AG04450 (cell line): ENCODE measurements around the gene AFF1. TPM values are rescaled to one million over a fixed set of nuclear protein-coding genes. Genes with fewer than 3 reads are reported as not detected.
A peak's percentile ranks its signal among the peaks of the same experiment; 100 is the strongest.

ENCODE experiments used
- CTCF ChIA-PET: fragments of 300-600, 350-600 bp; formaldehyde crosslinking; extraction: SDS; loops from one replicate; lab custom pipeline; 2022; ENCODE audit warnings: antibody characterized with exemption, inconsistent platforms; lab: Charles Lee
- POLR2A ChIA-PET: fragments of 350-600 bp; formaldehyde crosslinking; extraction: SDS; loops from one replicate; lab custom pipeline; 2021; ENCODE audit warnings: antibody characterized with exemption, inconsistent platforms; lab: Yijun Ruan, JAX
- DNase-seq: peaks from one replicate; pipeline ENCODE4 v3.0.0-alpha.2; 2011; ENCODE audit warnings: low read depth, low spot score
- H3K27ac ChIP-seq: one replicate; pipeline ENCODE4 v1.5.1; 2012; ENCODE audit warnings: low read depth, low read length, control low read depth
- H3K27me3 ChIP-seq: one replicate; pipeline ENCODE4 v1.6.0; 2012; ENCODE audit warnings: low read length; ENCODE audit not compliant: control insufficient read depth, insufficient read depth
- H3K4me3 ChIP-seq: 2 replicates; pipeline ENCODE4 v1.5.1; 2011; ENCODE audit warnings: mild to moderate bottlenecking, low read depth, low read length, control low read depth
- H3K9me3 ChIP-seq: 2 replicates; pipeline ENCODE4 v1.5.1; 2012; ENCODE audit warnings: low read length; ENCODE audit not compliant: control insufficient read depth, insufficient read depth
- polyA plus RNA-seq: library from polyadenylated mRNA; depleted of rRNA; stranded (reverse); fragments of >200 nt; gene quantifications from 2 replicates; pipeline ENCODE4 v1.2.3, GENCODE V29; 2011; rRNA removed
- TF ChIP-seq, protein P1 (sequence below): IDR thresholded peaks from 2 replicates; pipeline ENCODE4 v1.5.1; 2011; ENCODE audit warnings: low read depth, low read length, control low read depth, inconsistent platforms

The AFF1 gene
- polyA plus RNA-seq, 1 experiment, result 17.2 TPM

DNA sequence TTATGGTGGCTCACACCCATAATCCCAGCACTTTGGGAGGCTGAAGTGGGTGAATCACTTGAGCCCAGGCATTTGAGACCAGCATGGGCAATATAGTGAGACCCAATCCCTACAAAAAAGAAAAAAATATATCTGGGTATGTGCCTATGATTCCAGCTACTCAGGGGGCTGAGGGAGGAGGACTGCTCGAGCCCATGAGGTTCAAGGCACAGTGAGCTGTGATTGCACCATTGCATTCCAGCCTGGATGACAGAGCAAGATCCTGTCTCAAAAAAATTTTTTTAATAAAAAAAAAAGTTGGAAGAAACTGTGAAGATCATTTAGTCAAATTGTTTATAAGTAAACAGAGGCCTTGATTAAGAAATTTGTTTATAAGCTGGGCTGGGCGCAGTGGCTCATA lies 246.0 kb downstream of the AFF1 start:
- POLR2A ChIA-PET, result no interaction called here
- Histone ChIP-seq H3K27ac (no peak overlapping the region), H3K27me3 (no peaks in the 10 kb centered on the region), H3K9me3 (no peaks in the 10 kb centered on the region), H3K4me3 (no peak overlapping the region)
- TF ChIP-seq, protein P1, sequence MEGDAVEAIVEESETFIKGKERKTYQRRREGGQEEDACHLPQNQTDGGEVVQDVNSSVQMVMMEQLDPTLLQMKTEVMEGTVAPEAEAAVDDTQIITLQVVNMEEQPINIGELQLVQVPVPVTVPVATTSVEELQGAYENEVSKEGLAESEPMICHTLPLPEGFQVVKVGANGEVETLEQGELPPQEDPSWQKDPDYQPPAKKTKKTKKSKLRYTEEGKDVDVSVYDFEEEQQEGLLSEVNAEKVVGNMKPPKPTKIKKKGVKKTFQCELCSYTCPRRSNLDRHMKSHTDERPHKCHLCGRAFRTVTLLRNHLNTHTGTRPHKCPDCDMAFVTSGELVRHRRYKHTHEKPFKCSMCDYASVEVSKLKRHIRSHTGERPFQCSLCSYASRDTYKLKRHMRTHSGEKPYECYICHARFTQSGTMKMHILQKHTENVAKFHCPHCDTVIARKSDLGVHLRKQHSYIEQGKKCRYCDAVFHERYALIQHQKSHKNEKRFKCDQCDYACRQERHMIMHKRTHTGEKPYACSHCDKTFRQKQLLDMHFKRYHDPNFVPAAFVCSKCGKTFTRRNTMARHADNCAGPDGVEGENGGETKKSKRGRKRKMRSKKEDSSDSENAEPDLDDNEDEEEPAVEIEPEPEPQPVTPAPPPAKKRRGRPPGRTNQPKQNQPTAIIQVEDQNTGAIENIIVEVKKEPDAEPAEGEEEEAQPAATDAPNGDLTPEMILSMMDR, result no peak
- CTCF ChIA-PET, result interaction anchor here (0.8 to 1.1 kb wide), 2 partner anchors 30 to 685 kb away, joined by 3 read pairs; no protein-coding TSS in a partner anchor
- no peak for DNase-seq

DNA sequence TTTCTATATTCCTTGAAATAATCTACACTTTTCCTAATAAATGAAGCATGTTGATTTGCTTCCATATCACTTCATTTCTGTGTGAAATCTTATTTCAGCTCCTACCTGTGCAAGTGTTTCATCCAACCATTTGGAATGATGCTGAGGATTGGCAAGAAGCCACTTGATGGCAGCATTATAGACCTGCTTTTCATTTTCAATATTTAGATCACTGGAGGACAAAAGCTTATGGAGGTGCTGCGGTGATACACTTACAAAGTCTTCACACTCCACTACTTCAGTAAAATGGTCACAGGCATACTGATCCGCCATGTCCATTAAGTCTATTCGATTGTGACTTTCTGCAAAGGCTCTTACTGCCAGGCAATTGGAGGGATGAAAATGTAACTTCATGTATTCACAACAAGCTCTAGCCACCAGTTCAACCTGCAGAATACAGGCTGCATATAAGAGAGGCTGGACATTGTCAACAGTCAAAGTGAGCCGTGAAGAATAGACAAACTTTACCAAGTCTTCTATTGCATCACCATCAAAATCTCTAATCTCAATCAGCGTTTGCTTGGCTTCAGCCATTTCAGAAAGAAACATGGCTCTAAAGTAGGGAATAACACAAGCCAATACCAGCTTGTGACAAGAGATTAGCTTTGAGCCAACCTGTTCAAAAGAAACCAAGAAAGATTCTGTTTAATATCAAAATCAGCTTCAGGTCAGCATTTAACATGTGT lies 250.5 kb downstream of the AFF1 start:
- 0 out of 2 replicates have a peak, but pooled peaks cover 3% of the 10 kb centered on the region for H3K9me3 ChIP-seq
- ChIA-PET POLR2A (no interaction called here), CTCF (interaction anchor here (1.8 kb wide), 1 partner anchor 35 kb away, joined by 6 read pairs; no protein-coding TSS in a partner anchor)
- DNase-seq, result no peak
- no peaks in the 10 kb centered on the region for H3K27me3 ChIP-seq
- no peak overlapping the region for H3K4me3 ChIP-seq
- H3K27ac ChIP-seq, result no peak overlapping the region
- TF ChIP-seq, protein P1, result no peak

DNA sequence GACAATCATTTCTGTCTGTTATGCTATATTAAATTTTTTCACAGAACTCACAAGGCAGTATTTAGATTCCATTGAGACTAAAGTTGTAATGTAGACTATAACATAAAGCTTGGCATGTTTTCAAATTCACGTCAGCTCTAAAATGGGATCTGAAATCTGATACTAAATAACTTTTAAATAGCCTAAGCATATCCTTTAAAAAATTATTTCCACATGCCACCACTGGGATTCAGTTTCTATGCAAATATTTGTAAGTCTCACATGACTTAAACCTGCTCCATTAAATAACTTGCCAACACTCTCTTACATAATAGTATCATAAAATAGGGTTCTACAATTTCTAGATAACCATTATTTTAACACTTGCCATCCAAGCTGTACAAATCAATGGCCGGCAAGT lies 253.2 kb downstream of the AFF1 start:
- DNase-seq, result peak; percentile 16
- POLR2A ChIA-PET, result interaction anchor here (0.7 kb wide), 1 partner anchor 9 kb away, joined by 3 read pairs; no protein-coding TSS in a partner anchor
- CTCF ChIA-PET, result interaction anchor here (0.9 to 2.4 kb wide), 2 partner anchors 37 to 47 kb away, joined by 9 to 14 read pairs; no protein-coding TSS in a partner anchor
- H3K27ac ChIP-seq, result no peak overlapping the region
- TF ChIP-seq, protein P1, result no peak
- 0 out of 2 replicates have a peak, but pooled peaks cover 3% of the 10 kb centered on the region for H3K9me3 ChIP-seq
- no peak overlapping the region for H3K4me3 ChIP-seq
- H3K27me3 ChIP-seq, result no peaks in the 10 kb centered on the region

DNA sequence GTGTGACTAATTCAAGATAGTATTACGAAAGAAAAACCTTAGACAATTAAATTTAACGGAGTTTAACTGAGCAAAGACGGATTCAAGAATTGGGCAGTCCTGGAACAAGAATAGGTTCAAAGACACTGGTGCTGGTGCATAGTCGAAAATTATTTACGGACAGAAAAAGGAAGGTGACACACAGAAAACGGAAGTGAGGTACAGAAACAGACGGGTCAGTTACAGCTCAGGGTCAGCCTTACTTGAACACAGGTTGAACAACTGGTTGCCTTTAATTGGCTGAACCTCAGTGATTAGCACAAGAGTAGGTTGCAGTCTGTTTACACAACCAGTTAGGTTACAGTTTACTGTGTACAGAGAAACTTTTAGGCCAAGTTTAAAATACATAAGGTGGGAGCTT lies 254.1 kb downstream of the AFF1 start:
- H3K27ac ChIP-seq, result no peak overlapping the region
- TF ChIP-seq, protein P1, result no peak
- H3K9me3 ChIP-seq, result 0 out of 2 replicates have a peak, but pooled peaks cover 3% of the 10 kb centered on the region
- DNase-seq, result no peak
- H3K27me3 ChIP-seq, result no peaks in the 10 kb centered on the region
- CTCF ChIA-PET, result no interaction called here
- H3K4me3 ChIP-seq, result no peak overlapping the region
- POLR2A ChIA-PET, result no interaction called here

Other genes with a start within 250 kb of the AFF1 start
- gene SLC10A6, start 85.6 kb upstream of the AFF1 start, polyA plus RNA-seq, result 0.06 TPM in 1 of 2 replicates, not detected in the other
- gene C4orf36, start 42.6 kb upstream of the AFF1 start, polyA plus RNA-seq, result 1.2 and 1.3 TPM in 2 replicates